Adrenal gland (tissue), 12 donors: ENCODE results near the gene SPOCK1. TPM values are rescaled to one million over a fixed set of nuclear protein-coding genes. Genes with fewer than 3 reads are reported as not detected.

Experiments used
- DNase-seq, 7 donors: peaks; one replicate each; pipeline ENCODE4 v3.0.0-alpha.2; 2019 to 2020
- H3K27ac ChIP-seq, 5 donors: fragments of 200-600 bp; sonication (generic) in 4 of 5; 1 replicate in 3 of 5; 2 replicates in 2 of 5; pipeline versions ENCODE4 v1.5.1 to v1.8.0; 2016 to 2020; ENCODE audit warnings: mild to moderate bottlenecking in 1 of 5
- H3K27me3 ChIP-seq: fragments of 200-600 bp; 2 replicates; pipeline ENCODE4 v1.8.0; 2021
- H3K36me3 ChIP-seq, 2 donors: fragments of 200-600 bp; replicated peaks in 1 of 2; 1 replicate in 1 of 2; 2 replicates in 1 of 2; pipeline versions ENCODE4 v1.5.1 to v1.8.0; 2018 to 2022
- H3K4me1 ChIP-seq, 2 donors: fragments of 200-600 bp; replicated peaks in 1 of 2; 1 replicate in 1 of 2; 2 replicates in 1 of 2; pipeline versions ENCODE4 v1.5.1 to v1.8.0; 2018 to 2021
- H3K4me3 ChIP-seq, 4 donors: fragments of 200-600 bp; sonication (generic) in 3 of 4; one replicate each; pipeline ENCODE4 v1.5.1; 2016 to 2018
- H3K9me3 ChIP-seq, 3 donors: fragments of 200-600 bp; sonication (generic) in 1 of 3; replicated peaks in 1 of 3; 1 replicate in 2 of 3; 2 replicates in 1 of 3; pipeline versions ENCODE4 v1.5.1 to v1.8.0; 2016 to 2021
- POLR2A ChIP-seq, 2 donors: fragments of 450-650 bp; IDR thresholded peaks; one replicate each; pipeline ENCODE4 v1.6.1; 2017; ENCODE audit warnings: antibody characterized with exemption in 2 of 2, mild to moderate bottlenecking in 2 of 2, moderate library complexity in 1 of 2
- WGBS, 4 donors: extraction: QIAGEN DNeasy Blood & Tissue Kit in 2 of 4; methylation state at CpG; one replicate each; pipeline versions ENCODE4 v1.1.5 to v1.1.7; 2013 to 2017; 5-methylcytosine and 5-hydroxymethylcytosine counted together
- intact Hi-C, 2 donors: fragments of 100-400 bp; cut with DNase I; formaldehyde crosslinking; loops; one replicate each; pipeline versions ENCODE4 v1.14.1 to v1.15.0; 2022 to 2023
- polyA plus RNA-seq, 3 donors: library from polyadenylated mRNA; stranded (reverse); fragments of 200-250 nt in 2 of 3; fragments of 350-450 nt in 1 of 3; fragmentation: Illumina TruSeq in 1 of 3; extraction: RNeasy Lipid Tissue Mini Kit (QIAGEN cat#74804) in 1 of 3; gene quantifications; one replicate each; pipeline ENCODE4 v1.2.3, GENCODE V29; 2013 to 2014
- total RNA-seq, 9 donors: library from RNA; depleted of rRNA in 4 of 9; stranded (reverse); fragments of >200 nt in 4 of 9; fragments of 120-200 nt in 1 of 9; fragmentation: NEBNext Ultra II Directional in 1 of 9; extraction: Animal tissue kit (Norgen Biotek cat#: 25700) in 1 of 9; gene quantifications; one replicate each; pipeline versions ENCODE4 v1.1.0 to v1.2.4, GENCODE V29; 2013 to 2023
- TF ChIP-seq, protein P1 (sequence below), 6 experiments: fragments of 450-650 bp in 4 of 6; fragments of 200-600 bp in 2 of 6; sonication (generic) in 1 of 6; IDR thresholded peaks; 1 replicate in 5 of 6; 2 replicates in 1 of 6; pipeline versions ENCODE4 v1.5.1 to v1.8.0; 2016 to 2021; ENCODE audit warnings: antibody characterized with exemption in 6 of 6, mild to moderate bottlenecking in 2 of 6, moderate library complexity in 1 of 6
- donor health status: healthy with polysubstance abuse.
- donor health status: Bipolar disorder and iron deficiency.
- donor health status: DM: yes; HTN: yes; CAD: no.
- donor health status: DM: no; HTN: no; CAD: no.
- donor health status: DM: no; HTN: no; CAD: no.
- donor health status: DM: yes; HTN: yes; CAD: no.

Gene SPOCK1
- total and polyA plus RNA-seq, 12 donors: 5.4 to 102 (median 55.6) TPM

DNA sequence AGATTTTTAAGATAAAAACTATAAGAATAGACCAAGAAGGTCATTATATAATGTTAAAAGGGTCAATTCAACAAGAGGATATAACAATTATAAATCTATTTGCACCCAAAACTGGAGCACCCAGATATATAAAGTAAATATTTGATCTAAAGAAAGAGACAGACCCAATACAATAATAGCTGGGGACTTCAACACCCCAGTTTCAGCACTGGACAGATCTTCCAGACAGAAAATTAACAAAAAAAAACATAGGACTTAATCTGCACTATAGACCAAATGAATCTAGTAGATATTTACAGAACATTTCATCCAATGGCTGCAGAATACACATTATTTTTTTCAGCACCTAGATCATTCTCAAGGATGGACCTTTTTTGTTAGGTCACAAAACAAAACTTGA is 331.9 kb downstream of the SPOCK1 start:
- TF ChIP-seq POLR2A (IDR thresholded peaks at IDR 0.05): no peak
- TF ChIP-seq, protein P1, sequence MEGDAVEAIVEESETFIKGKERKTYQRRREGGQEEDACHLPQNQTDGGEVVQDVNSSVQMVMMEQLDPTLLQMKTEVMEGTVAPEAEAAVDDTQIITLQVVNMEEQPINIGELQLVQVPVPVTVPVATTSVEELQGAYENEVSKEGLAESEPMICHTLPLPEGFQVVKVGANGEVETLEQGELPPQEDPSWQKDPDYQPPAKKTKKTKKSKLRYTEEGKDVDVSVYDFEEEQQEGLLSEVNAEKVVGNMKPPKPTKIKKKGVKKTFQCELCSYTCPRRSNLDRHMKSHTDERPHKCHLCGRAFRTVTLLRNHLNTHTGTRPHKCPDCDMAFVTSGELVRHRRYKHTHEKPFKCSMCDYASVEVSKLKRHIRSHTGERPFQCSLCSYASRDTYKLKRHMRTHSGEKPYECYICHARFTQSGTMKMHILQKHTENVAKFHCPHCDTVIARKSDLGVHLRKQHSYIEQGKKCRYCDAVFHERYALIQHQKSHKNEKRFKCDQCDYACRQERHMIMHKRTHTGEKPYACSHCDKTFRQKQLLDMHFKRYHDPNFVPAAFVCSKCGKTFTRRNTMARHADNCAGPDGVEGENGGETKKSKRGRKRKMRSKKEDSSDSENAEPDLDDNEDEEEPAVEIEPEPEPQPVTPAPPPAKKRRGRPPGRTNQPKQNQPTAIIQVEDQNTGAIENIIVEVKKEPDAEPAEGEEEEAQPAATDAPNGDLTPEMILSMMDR (IDR thresholded peaks at IDR 0.05): no peak
- Histone ChIP-seq H3K4me1 (no peaks in the 10 kb centered on the region), H3K9me3 (no peaks in the 10 kb centered on the region), H3K36me3 (no peaks in the 10 kb centered on the region), H3K27me3 (no peaks in the 10 kb centered on the region), H3K27ac (no peak overlapping the region), H3K4me3 (no peak overlapping the region)
- no peak for DNase-seq
- intact Hi-C loops: no loop called here

DNA sequence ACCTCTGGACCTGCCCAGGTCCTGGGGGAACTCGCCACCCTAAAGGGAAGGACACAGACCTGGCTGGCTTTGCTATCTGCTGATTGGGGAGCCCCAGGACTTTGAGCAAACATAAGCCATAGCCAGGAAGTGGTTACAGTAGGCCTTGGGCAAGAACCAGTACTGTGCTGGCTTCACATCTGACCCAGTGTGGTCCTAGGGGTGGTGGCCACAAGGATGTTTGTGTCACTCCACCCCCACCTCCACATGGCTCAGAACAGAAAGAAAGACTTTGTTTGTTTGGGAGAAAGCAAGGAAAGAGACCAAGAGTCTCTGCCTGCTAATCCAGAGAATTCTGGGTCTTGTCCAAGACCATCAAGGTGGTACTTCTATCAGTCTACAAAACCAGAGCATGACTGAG is 334.2 kb downstream of the SPOCK1 start:
- intact Hi-C loops: no loop called here
- no peak for TF ChIP-seq POLR2A (IDR thresholded peaks at IDR 0.05)
- TF ChIP-seq, protein P1 (IDR thresholded peaks at IDR 0.05): no peak
- no peaks in the 10 kb centered on the region for H3K36me3 ChIP-seq
- H3K27ac ChIP-seq: no peak overlapping the region
- WGBS, 4 donors: 76 to 92% (median 78%) methylated on average over 1 of the region's 1 CpG; no CpG with 5 or more reads in 1 of the 4 donors
- DNase-seq: no peak
- no peaks in the 10 kb centered on the region for H3K9me3 ChIP-seq
- no peaks in the 10 kb centered on the region for H3K4me1 ChIP-seq
- no peaks in the 10 kb centered on the region for H3K27me3 ChIP-seq
- H3K4me3 ChIP-seq: no peak overlapping the region

DNA sequence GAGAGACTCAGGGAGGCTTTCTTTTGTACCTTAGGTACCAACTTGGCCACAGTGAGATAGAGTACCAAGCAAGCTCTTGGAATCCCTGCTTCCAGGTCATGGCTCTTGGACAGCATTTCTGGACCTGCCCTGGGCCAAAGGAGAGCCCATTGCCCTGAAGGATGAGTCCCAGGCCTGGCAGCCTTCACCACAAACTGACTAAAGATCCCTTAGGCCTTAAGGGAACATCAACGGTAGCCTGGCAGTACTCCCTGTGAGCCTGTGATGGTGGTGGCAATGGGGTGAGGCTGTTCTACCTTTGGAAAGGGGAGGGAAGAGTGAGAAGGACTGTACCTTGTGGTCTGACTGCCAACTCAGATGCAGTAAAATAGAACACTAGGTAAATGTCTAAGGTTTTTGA is 334.6 kb downstream of the SPOCK1 start:
- intact Hi-C loops: no loop called here
- 89 to 100% (median 91%) methylated on average over 1 of the region's 1 CpG for WGBS, 4 donors
- Histone ChIP-seq H3K9me3 (no peaks in the 10 kb centered on the region), H3K4me3 (no peak overlapping the region), H3K27me3 (no peaks in the 10 kb centered on the region), H3K4me1 (no peaks in the 10 kb centered on the region), H3K27ac (no peak overlapping the region), H3K36me3 (no peaks in the 10 kb centered on the region)
- TF ChIP-seq, protein P1 (IDR thresholded peaks at IDR 0.05): no peak
- no peak for TF ChIP-seq POLR2A (IDR thresholded peaks at IDR 0.05)
- no peak for DNase-seq

DNA sequence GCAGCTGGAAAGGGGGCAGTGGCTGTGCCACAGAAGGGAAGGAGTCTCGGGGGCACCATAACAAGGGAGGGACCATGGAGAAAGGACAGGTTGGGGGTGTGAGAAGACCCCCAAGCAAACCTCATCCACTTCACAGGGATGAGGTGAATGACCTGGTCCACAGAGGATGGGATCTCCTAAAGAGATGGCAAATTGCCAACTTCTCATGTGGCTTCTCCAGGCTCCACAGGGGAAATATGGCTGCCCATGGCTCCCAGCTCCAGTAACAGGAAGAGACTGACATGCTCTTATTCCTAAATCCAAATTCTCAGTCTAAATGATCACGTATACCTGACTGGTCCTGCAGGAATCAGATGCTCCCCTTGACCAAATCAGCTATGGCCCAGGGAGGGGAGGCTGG is 340.4 kb downstream of the SPOCK1 start:
- H3K4me1 ChIP-seq: no peaks in the 10 kb centered on the region
- no peak overlapping the region for H3K27ac ChIP-seq
- intact Hi-C loops: no loop called here
- no peaks in the 10 kb centered on the region for H3K36me3 ChIP-seq
- H3K4me3 ChIP-seq: no peak overlapping the region
- no peaks in the 10 kb centered on the region for H3K9me3 ChIP-seq
- 84 to 97% (median 89%) methylated on average over 1 to 2 of the region's 2 CpGs for WGBS, 4 donors
- no peaks in the 10 kb centered on the region for H3K27me3 ChIP-seq
- TF ChIP-seq, protein P1 (IDR thresholded peaks at IDR 0.05): no peak
- no peak for TF ChIP-seq POLR2A (IDR thresholded peaks at IDR 0.05)
- no peak for DNase-seq
